GM21737 (cell line): ENCODE measurements around the gene OPALIN.

Experiments
- ATAC-seq: cut with Tn5 transposase; IDR thresholded peaks from one replicate; pipeline ENCODE4 v1.9.1; 2021; ENCODE audit warnings: mild to moderate bottlenecking, moderate library complexity; ENCODE audit not compliant: unreplicated experiment

Gene OPALIN

GRCh38 chr10:96374639-96374984 lies 15.8 kb upstream of the OPALIN start:
- no peak for ATAC-seq

- no peak for ATAC-seq
Measured at GRCh38 chr10:96374004-96374403, 15.2 kb upstream of the OPALIN start.

- ATAC-seq: no peak
Measured at GRCh38 chr10:96371356-96371755, 12.6 kb upstream of the OPALIN start.

GRCh38 chr10:96370584-96371157 lies 11.9 kb upstream of the OPALIN start:
- ATAC-seq: no peak

- ATAC-seq: no peak
Measured at GRCh38 chr10:96369890-96370583, 11.2 kb upstream of the OPALIN start.

- no peak for ATAC-seq
Measured at GRCh38 chr10:96368971-96369370, 10.2 kb upstream of the OPALIN start.

- no peak for ATAC-seq
Measured at GRCh38 chr10:96367470-96367869, 8.7 kb upstream of the OPALIN start.

GRCh38 chr10:96366508-96366907 lies 7.7 kb upstream of the OPALIN start:
- ATAC-seq: no peak

- ATAC-seq: no peak
Measured at GRCh38 chr10:96365571-96365970, 6.8 kb upstream of the OPALIN start.

- no peak for ATAC-seq
Measured at GRCh38 chr10:96360766-96361165, 2.0 kb upstream of the OPALIN start.

- ATAC-seq: no peak
Measured at GRCh38 chr10:96360331-96360730, 1.5 kb upstream of the OPALIN start.

- no peak for ATAC-seq
Measured at GRCh38 chr10:96359616-96360015, 814 bp upstream of the OPALIN start.

GRCh38 chr10:96357038-96357620 lies 1.7 kb downstream of the OPALIN start:
- ATAC-seq: no peak

GRCh38 chr10:96352582-96352981 lies 6.2 kb downstream of the OPALIN start:
- no peak for ATAC-seq

- no peak for ATAC-seq
Measured at GRCh38 chr10:96352027-96352426, 6.8 kb downstream of the OPALIN start.

GRCh38 chr10:96346295-96346694 lies 12.5 kb downstream of the OPALIN start:
- no peak for ATAC-seq

GRCh38 chr10:96345222-96345621 lies 13.6 kb downstream of the OPALIN start:
- no peak for ATAC-seq

- ATAC-seq: no peak
Measured at GRCh38 chr10:96344178-96344577, 14.6 kb downstream of the OPALIN start.

- ATAC-seq: no peak
Measured at GRCh38 chr10:96342402-96342801, 16.4 kb downstream of the OPALIN start.

- ATAC-seq: no peak
Measured at GRCh38 chr10:96341219-96342182, 17.3 kb downstream of the OPALIN start.
